IPS-18a (cell line): ENCODE measurements around the gene FFAR4.
"Not testable (repeated sequence)": the region's sequence is repeated elsewhere in the genome, so short reads cannot be mapped to it uniquely, and the experiment has no call there.

Source experiments
- H3K27ac ChIP-seq: one replicate; pipeline ENCODE4 v1.5.1; 2013; ENCODE audit warnings: low read length
- H3K27me3 ChIP-seq: one replicate; pipeline ENCODE4 v1.6.1; 2013; ENCODE audit warnings: mild to moderate bottlenecking, low read length; ENCODE audit not compliant: control insufficient read depth, insufficient read depth
- H3K36me3 ChIP-seq: one replicate; pipeline ENCODE4 v1.6.1; 2013; ENCODE audit warnings: low read depth, low read length; ENCODE audit not compliant: control insufficient read depth
- H3K4me1 ChIP-seq: one replicate; pipeline ENCODE4 v1.6.1; 2013; ENCODE audit warnings: low read depth, low read length; ENCODE audit not compliant: control insufficient read depth
- H3K4me3 ChIP-seq: one replicate; pipeline ENCODE4 v1.5.1; 2013; ENCODE audit warnings: low read length
- H3K9ac ChIP-seq: one replicate; pipeline ENCODE4 v1.6.1; 2013; ENCODE audit warnings: mild to moderate bottlenecking, low read length, moderate library complexity
- H3K9me3 ChIP-seq: one replicate; pipeline ENCODE4 v1.6.1; 2013; ENCODE audit warnings: low read depth, low read length; ENCODE audit not compliant: control insufficient read depth

Gene FFAR4

GRCh38 chr10:93566435-93567276, at the start of gene FFAR4:
Gene FFAR4, plus strand, starts transcription at chr10:93566665. Its CDS starts 56 bp downstream, at chr10:93566721.
- no peaks in the 10 kb centered on the region for H3K36me3 ChIP-seq
- no peaks in the 10 kb centered on the region for H3K4me1 ChIP-seq
- no peaks in the 10 kb centered on the region for H3K9me3 ChIP-seq
- H3K9ac ChIP-seq: no peak within 1 kb of the TSS
- no peak within 1 kb of the TSS for H3K27ac ChIP-seq
- H3K4me3 ChIP-seq: peak within 1 kb of the TSS; percentile 60
- peaks cover 72% of the 10 kb centered on the region for H3K27me3 ChIP-seq

- Histone ChIP-seq H3K4me3 (no peak overlapping the region), H3K9ac (no peak overlapping the region), H3K27ac (no peak overlapping the region), H3K36me3 (peaks cover 55% of the 10 kb centered on the region), H3K9me3 (peaks cover 5% of the 10 kb centered on the region), H3K27me3 (no peaks in the 10 kb centered on the region), H3K4me1 (no peaks in the 10 kb centered on the region)
Observed at GRCh38 chr10:93518531-93518930, 47.9 kb upstream of the FFAR4 start.

GRCh38 chr10:93535293-93535692, 31.2 kb upstream of the FFAR4 start:
- Histone ChIP-seq H3K4me1 (no peaks in the 10 kb centered on the region), H3K9me3 (no peaks in the 10 kb centered on the region), H3K27ac (no peak overlapping the region), H3K9ac (no peak overlapping the region), H3K4me3 (no peak overlapping the region), H3K36me3 (no peaks in the 10 kb centered on the region), H3K27me3 (no peaks in the 10 kb centered on the region)

- H3K27ac ChIP-seq, H3K36me3 ChIP-seq, H3K4me1 ChIP-seq, H3K9me3 ChIP-seq, H3K4me3 ChIP-seq, H3K9ac ChIP-seq: not testable (repeated sequence)
- peaks cover 10% of the 10 kb centered on the region for H3K27me3 ChIP-seq
Observed at GRCh38 chr10:93540871-93541270, 25.6 kb upstream of the FFAR4 start.

GRCh38 chr10:93541402-93542357, 24.8 kb upstream of the FFAR4 start:
- no peaks in the 10 kb centered on the region for H3K36me3 ChIP-seq

GRCh38 chr10:93542358-93542791, 24.1 kb upstream of the FFAR4 start:
- Histone ChIP-seq H3K4me3 (no peak overlapping the region), H3K36me3 (no peaks in the 10 kb centered on the region), H3K27ac (no peak overlapping the region)

More at GRCh38 chr10:93541402-93542357, 24.8 kb upstream of the FFAR4 start:
- Histone ChIP-seq H3K4me3 (no peak overlapping the region), H3K27me3 (peaks cover 10% of the 10 kb centered on the region), H3K4me1 (no peaks in the 10 kb centered on the region), H3K27ac (no peak overlapping the region), H3K9ac (no peak overlapping the region), H3K9me3 (no peaks in the 10 kb centered on the region)

GRCh38 chr10:93546995-93547394, 19.5 kb upstream of the FFAR4 start:
- peaks cover 10% of the 10 kb centered on the region for H3K27me3 ChIP-seq
- H3K27ac ChIP-seq, H3K4me1 ChIP-seq: not testable (repeated sequence)

More at GRCh38 chr10:93542358-93542791, 24.1 kb upstream of the FFAR4 start:
- Histone ChIP-seq H3K9ac (no peak overlapping the region), H3K4me1 (no peaks in the 10 kb centered on the region), H3K27me3 (peaks cover 10% of the 10 kb centered on the region), H3K9me3 (no peaks in the 10 kb centered on the region)

GRCh38 chr10:93547522-93547921, 18.9 kb upstream of the FFAR4 start:
- H3K36me3 ChIP-seq: no peaks in the 10 kb centered on the region

More at GRCh38 chr10:93546995-93547394, 19.5 kb upstream of the FFAR4 start:
- H3K36me3 ChIP-seq, H3K9ac ChIP-seq, H3K4me3 ChIP-seq, H3K9me3 ChIP-seq: not testable (repeated sequence)

GRCh38 chr10:93548376-93549071, 17.9 kb upstream of the FFAR4 start:
- Histone ChIP-seq H3K9ac (no peak overlapping the region), H3K27ac (no peak overlapping the region), H3K4me3 (no peak overlapping the region), H3K9me3 (no peaks in the 10 kb centered on the region), H3K36me3 (no peaks in the 10 kb centered on the region), H3K4me1 (no peaks in the 10 kb centered on the region), H3K27me3 (no peaks in the 10 kb centered on the region)

More at GRCh38 chr10:93547522-93547921, 18.9 kb upstream of the FFAR4 start:
- Histone ChIP-seq H3K27ac (no peak overlapping the region), H3K4me3 (no peak overlapping the region), H3K9ac (no peak overlapping the region), H3K4me1 (no peaks in the 10 kb centered on the region), H3K9me3 (no peaks in the 10 kb centered on the region), H3K27me3 (peaks cover 7% of the 10 kb centered on the region)

GRCh38 chr10:93550606-93551005, 15.9 kb upstream of the FFAR4 start:
- Histone ChIP-seq H3K4me3 (no peak overlapping the region), H3K4me1 (peaks cover 3% of the 10 kb centered on the region), H3K27ac (no peak overlapping the region), H3K27me3 (no peaks in the 10 kb centered on the region), H3K36me3 (no peaks in the 10 kb centered on the region), H3K9ac (no peak overlapping the region), H3K9me3 (no peaks in the 10 kb centered on the region)

- Histone ChIP-seq H3K4me3 (no peak overlapping the region), H3K27ac (no peak overlapping the region), H3K9me3 (no peaks in the 10 kb centered on the region), H3K9ac (no peak overlapping the region), H3K27me3 (no peaks in the 10 kb centered on the region), H3K4me1 (peaks cover 3% of the 10 kb centered on the region), H3K36me3 (no peaks in the 10 kb centered on the region)
Observed at GRCh38 chr10:93552780-93553179, 13.7 kb upstream of the FFAR4 start.
